ENCODE measurements around the gene DSC2.
"Not testable (repeated sequence)": the region's sequence is repeated elsewhere in the genome, so short reads cannot be mapped to it uniquely, and the experiment has no call there.

Gene DSC2

DNA sequence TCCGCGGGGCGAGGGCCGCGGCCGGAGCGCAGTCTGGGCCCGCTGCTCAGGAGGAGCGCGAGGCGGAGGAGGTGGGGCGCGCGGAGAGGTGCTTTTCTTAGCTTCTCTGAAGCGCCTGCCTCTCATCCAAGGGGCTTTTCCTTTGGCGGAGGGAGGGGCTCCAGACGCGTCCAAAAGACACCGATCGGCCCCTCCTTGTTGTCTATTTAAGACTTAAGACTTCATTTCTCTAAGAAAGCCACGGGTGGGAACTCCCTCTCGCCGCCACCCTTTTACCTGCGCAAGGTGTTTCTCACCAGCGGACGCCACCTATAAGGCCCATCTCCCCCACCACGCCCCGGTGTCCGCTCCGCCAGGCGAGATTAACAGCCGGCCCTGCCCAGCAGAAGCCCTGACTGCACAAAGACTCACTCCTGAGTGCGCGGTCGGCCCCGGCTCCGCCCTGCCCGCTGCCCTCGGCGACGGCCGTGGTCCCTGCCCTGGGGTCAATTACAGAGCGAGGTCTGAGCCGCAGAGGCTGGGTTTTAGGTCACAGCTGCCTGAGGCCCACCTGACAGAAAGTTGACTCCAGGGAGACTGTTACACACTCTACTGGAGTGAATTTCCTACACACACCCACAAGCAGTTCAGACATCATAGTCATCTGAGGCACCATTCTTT, at the start of gene DSC2:
Gene DSC2 (minus strand): TSS at position 397 of the 660 bp plus-strand sequence. CDS start 450 bp downstream, outside the sequence.
- peak in 11 of 51 donors; percentile 1 to 39 (median 8) for DNase-seq

DNA sequence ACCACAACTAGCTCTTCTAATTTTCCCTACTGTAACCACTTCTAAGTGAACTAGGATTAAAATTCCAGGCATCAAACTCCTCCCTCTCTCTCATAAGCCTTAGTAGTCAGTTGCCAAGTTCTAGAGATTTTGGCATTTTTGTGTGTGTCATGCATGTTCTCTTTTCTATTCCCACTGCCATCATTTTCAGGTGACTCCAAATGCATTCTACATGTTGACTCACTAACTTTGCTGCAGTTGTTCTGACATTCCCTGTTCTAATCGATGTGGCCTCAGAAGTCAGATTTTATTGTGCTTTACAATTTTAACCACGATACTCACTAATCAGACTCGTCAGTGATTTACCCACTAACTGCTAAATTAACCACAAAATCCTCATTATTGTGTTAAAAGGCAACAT, 47.1 kb upstream of the DSC2 start:
- DNase-seq, result no peak

DNA sequence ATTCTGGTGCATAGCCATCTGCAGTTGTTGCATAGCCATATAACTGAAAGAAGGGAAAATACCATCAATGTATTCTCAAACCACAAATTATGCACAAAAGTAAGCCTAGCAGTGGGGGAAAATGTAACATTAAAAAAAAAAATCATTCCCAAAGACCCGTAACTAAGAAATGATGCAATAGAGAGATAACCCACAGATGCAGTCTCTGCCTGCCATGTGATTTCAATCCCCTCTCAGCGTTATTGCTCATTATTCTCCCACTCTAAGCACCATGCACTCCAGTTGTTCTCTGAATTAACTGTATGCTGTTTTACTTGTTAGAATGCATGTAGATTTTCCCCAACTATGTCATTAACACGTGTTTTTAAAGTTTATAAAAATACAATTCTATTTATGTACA, 46.4 kb upstream of the DSC2 start:
- DNase-seq, result no peak

DNA sequence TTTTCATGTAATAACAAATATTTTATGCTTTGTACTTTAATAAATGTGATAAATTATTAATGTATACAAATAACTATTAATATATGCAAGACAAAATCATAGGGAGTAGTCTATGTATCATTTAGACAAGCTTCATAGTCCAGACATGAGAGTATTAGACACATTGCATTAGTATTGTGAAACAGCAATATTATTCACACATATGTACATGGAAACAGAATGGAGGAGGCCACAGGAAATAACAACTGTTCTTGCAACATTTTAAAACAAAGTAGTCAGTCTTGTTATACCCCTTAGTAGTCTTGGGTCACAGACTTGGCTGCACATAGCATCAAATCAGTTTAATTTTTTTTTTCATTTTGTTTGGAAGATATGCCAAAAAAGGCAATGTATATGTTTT, 44.6 kb upstream of the DSC2 start:
- DNase-seq, result no peak

DNA sequence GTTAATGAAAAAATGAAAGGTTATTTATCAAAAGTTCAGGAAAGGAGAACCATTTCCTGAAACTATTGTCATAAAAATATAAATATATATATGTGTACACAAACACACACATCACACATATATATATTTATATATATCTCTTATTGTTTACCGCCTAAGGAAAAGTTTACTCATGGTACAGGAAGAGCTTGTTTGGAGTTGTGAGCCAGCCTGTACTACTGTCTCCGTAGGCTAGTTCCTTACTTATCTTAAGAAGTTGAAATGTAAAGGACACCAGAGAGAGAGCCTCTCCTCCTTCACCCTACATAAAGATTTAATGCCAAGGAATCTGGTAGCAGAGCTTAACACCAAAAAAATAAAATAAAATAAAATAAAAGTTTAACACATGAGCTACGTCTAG, 40.8 kb upstream of the DSC2 start:
- no peak for DNase-seq

DNA sequence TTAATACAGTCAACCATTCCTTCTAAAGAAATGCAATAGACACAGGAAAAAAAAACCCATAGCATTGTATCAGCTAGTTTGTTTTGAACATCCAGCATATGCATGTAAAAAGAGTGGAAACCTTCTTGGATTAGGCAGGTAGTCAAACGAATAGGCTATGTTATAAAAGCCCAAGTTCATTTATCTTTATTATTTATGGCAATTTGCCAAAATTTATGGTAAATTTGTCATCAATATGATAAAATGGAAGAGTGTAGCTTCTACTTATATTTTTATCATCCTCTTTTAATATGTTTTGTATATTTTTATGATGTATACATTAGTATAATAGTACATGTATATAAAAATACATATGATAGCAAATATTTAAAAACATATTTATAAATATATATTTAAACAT, 36.5 kb upstream of the DSC2 start:
- no peak for DNase-seq

DNA sequence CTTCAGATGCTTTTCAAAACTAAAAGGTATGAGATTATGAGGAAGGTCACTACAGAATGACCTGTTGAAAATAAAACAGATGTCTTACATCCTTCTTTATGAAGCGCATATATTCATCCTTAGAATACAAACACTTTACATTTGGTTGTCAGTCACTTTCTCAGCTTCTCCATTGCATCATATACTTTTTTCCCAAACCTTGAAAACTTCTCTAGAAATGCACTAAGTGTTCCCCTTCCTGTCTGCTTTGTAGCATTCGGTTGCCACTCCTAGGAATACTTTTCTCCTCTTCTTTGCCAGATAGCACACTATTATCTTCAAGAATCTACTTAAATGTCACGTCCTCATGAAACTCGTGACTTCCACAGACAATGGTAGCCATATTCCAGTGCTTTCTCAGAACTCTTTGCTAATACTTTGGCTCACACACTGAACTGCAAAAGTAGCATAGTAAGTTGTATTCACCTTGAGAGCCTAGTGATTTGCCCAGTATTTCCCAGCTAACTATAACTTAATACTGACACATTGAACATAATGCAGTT, 32.8 kb upstream of the DSC2 start:
- no peak for DNase-seq

DNA sequence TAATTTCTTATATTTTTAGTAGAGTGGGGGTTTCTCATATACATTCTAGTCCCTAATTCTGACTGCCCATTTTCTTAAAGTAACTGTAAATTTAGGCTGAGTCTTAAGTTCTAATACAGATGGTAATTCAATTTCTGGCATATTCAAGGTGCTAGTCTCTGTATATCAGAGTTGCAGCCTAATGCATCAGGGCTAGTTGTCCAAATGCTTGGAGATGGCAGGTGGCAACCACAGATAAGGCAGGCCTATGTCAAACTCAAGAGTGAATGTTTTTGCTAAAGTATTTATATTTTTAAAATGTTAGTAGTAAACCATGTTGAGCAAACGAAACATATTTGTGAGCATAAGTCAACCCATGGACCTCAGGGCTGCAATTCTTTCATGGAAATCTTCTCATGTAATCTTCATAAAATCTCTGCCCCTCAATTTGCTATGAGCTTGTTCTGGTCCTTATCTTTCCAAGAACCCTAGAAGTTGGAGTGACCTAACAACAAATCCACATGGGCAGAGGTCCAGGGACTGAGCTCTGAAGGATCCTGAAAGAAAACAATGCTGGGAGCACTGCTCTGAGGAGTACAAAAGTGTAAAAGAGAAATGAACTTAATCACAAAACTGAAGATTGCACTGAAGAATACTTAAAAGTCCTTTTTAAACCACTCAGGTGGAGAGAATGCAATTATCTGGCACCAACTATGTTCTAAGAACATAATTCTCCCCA, 27.3 kb upstream of the DSC2 start:
- DNase-seq, result no peak

DNA sequence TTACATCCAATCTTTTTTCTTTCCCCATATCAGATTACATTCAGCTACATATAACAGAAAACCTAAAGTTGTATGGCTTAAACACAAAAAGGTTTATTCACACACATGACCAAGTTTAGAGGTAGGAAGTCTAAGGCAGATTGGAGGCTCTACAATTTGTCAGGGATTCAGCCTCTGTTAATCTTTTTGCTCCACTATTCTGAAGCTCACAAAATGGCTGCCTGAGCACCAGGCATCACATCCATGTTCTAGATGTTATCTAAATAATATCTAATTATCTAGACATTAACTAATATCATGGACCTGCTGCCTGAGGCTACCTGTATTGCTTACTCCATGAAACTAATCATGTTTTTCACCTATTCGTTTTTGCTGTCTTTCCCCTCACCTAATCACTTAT, 23.7 kb upstream of the DSC2 start:
- DNase-seq, result no peak

DNA sequence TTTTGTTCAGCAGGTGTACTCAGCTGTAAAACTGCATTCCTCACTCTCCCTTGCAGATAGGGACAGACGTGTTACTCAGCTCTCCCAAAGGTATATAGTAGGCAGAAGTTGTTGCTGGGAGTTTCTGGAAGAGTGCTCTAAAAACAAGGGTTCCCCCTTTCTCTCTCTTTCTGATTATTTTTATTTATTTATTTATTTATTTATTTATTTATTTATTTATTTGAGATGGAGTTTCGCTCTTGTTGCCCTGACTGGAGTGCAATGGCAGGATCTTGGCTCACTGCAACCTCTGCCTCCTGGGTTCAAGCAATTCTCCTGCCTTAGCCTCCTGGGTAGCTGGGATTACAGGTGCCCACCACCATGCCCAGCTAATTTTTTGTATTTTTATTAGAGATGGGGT, 20.9 kb upstream of the DSC2 start:
- not testable (repeated sequence) for DNase-seq

DNA sequence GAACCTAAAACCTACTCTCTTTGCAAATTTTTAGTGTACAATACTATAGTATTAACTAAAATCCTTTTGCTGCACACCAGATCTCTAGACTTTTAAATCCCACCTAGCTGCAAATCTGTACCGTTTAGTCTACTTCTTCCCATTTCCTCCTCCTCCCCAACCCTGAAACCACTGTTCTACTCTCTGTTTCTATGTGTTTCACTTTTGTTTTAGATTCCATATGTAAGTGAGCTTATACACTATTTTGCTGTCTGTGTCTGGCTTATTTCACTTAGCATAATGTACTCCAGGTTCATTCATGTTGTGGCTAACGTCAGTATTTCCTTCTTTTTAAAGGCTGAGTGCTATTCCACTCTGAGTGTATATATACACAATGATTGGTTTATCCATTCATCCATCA, 18.4 kb upstream of the DSC2 start:
- no peak for DNase-seq

DNA sequence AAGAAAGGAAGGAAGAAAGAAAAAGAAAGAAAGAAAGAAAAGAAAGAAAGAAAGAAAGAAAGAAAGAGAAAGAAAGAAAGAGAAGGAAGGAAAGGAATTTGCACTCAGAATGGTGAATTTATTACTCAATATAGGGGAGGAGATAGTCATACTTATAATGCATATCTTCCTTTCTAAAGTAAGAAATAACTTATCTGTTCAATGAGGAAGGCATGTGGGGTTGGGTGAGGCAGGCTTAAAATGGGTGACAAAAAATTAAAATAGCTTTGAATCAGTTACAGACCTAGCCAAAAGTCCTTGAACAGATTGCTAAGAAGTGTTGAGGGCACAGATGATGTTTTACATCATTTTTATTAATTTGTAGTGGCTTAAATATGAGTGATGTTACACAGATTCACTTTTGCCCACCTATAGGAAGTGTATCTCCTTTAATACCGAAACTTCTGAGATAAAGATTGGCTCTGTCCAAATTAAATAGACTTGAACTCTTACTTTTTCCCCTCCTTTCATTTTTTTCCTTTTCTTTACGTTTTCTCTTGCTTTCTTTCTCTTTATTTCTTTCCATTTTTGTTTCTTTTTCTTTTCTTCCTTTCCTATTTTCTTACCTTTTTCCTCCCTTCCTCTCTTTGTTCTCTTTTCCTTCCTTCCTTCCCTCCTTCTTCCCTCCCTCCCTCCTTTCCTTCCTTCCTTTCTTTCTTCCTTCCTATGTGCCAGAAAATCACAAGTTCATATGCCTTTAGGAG, 14.8 kb upstream of the DSC2 start:
- no peak for DNase-seq

DNA sequence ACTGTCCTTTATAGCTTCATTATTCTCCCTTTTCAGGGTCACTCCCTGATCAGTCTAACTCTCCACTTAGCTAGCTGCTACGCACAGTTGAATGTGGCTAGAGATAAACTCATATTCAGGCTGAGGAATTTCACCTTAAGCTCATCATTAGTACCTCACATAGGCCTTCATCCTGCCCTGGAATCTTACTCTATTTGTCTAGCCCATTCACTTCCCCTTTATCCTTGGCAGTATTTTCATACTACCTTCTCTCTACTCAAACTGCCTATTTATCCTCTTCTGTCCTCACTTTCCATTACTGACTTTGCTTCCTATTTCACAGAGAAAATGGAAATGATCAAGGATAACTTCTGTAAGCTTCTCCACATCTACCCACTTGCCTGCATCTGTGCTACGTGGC, 10.6 kb upstream of the DSC2 start:
- no peak for DNase-seq

DNA sequence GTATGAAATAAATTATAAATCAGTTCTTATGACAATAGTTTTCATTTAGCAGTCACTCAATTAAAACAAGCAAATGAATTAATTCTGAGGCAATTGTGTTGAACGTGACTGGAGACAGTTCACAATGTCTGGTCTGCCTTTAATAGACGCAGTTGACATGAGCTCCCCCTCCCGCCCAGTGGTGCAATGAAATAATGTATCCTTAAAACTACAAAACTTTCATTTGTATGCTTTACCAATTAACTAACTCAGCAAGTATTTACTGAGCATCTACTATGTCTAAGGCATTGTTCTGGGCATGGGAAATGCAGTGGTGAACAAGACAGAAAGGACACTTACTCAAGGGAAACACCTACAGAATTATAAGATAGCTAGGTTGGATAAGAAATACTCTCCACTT, 3.5 kb upstream of the DSC2 start:
- no peak for DNase-seq

DNA sequence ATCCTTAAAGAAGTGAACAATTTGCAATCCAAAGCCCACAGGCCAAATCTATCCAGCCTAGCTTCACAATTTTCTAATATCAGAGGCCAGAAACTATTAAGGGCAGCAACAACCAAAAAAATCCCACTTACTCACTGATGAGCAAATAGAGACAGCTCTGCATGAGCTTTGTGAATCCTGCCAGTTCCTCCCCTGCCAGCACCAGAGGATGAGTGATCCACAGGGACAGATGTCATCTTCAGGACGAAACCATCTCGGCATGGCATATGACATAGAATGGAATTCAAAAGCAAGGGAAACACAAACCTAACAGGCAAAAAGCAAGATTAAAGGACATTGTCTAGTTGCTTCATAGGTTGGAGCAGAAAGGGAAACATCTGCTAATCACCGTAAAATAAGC, 2.2 kb upstream of the DSC2 start:
- DNase-seq, result no peak

DNA sequence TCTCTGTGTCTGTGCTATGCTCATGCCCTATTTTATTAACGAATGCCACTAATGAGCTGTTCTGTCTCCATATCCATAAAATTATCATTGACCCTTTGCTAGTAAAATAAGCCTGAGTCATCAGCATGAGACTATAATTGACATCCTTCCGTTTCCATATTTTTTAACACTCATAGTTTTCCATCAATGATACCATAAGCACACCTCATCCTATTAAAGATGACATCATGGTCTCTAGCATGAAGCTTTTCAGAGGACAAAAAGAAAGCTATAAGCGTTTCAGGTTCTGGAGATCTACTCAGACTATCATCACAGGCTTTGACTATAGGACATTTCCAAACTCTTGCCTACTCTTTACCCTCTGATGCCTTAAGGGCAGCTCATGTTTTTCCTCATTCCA, 1.2 kb upstream of the DSC2 start:
- no peak for DNase-seq

DNA sequence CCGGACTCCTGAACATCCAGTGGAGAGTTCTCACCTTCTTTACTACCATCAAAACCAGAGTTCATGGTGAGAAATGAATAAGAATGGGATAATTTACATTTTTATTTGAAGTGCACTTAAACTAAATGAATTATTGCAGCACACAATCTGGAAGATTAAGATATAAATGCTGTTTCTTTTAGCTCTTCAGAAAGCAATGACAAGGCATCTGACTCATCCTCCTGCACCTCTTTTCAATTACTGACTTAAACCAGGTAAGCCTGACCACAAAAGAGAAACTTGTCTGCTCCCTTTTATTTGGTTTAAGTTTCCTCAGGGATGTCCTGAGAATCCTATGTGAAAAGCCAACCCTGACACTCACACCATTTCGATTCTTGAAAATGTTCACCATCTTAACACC, 720 bp upstream of the DSC2 start:
- no peak for DNase-seq

DNA sequence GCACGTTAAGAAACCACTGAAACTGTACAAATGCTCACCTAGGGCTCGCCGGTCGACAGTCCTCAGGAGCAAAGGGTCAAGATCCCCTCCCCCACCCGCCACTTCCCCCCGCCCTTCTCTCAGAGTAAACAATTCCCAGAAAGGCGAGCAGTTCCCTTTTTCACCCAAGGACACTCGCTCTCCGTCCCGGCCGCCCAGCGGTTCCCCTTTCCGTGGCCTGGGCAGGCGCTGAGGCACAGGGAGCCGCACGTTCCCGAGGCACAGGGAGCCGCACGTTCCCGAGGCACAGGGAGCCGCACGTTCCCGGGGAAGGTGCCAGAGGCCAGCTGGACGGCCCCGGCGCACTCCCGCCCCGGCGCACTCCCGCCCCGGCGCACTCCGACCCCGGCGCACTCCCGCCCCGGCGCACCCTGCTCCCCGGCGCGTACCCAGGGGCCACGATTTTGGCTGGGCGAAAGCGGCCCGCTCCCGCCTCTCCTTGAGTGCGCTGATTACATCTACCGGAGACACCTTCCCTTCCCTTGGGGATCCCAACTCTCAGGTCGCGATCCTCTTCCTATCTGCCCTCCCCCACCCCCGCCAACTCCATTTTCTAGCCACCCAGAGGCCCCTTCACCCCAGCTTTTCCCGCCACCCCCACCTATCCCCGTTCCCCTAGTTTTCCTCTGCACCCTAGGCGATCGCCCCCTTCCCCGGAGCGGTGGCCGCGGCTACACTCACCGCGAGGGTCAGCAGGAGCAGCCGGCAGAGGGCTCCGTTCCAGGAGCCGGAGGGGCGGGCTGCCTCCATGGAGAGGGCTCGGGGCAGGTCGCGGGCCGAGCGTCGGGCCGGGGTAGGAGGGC, 817 bp downstream of the DSC2 start:
- peak in 44 of 51 donors; percentile 6 to 65 (median 27) for DNase-seq

DNA sequence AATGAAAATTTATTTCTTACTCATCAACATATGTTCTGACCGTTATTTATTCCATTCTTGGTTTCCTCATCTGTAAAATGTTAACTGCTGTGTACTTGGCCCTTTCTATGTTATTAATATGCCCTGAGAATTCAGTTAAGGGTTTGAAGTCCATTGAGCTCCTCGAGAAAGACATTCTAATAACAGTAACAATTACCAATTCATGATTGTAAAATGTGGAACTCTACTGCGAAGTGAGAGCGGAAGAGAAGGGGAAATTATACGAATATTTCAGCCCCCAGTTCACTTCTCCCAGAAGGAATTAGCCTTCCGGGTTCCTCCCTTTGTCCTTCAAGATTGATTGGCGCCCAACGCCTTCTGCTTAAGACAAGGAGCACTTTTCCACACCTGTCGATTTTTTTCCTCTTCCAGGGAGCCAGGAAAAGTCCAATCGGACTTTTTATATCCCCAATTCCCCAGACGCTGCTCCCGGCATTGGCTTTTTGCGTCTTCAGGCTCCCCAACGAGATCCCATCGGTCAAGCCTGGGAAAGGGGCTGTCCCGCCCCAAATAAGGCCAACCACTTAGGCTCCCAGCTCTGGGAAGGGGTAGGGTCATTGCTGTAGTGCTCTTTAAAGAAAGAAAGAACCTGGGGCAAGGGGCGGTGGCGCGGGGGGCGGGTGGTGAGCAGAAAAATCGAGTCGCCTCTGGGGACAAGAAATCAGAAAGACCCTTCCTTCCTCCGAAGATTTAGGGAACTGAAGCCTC, 1.6 kb downstream of the DSC2 start:
- peak in 6 of 51 donors; percentile 2 to 30 (median 12) for DNase-seq

DNA sequence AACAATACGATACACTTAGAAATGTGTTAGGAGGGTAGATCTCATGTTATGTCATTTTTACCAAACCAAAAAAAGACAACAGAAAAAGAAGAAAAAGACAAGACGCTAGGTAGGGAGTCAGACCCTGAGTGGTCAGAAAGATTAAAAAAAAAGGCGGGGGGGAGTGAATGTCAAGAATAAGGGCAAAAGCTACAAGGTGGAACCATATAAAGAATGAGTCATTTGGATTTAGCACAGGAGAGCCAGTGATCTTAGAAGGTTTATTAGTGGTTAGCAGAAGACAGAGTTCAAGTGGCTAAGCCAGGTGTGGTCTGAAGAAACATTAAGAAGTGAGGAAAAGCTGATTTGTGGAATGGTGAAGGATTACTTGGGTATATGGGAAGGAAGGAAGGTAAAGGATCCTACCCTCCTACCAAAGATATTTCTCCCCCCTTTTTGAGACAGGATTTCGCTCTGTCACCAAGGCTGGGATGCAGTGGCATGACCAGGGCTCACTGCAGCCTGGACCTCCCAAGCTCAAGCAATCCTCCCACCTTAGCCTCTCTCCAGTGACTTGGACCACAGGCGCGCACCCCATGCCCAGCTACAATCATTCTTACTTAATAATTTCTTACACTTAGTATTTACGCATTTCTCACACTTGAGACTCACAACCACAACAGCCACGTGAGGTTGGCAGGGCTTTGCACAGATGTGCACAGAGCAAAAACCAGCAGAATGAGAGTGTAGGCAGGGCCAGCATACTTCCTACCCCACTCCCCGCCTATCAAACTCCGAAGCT, 2.6 kb downstream of the DSC2 start:
- no peak for DNase-seq
